Hepatocyte (in vitro differentiated cells): ENCODE measurements around the gene ZBTB7C. TPM values are rescaled to one million over a fixed set of nuclear protein-coding genes. Genes with fewer than 3 reads are reported as not detected.

Experiments
- DNase-seq: peaks from one replicate; pipeline ENCODE4 v3.0.0-alpha.2; 2016; ENCODE audit warnings: low spot score
- H2AFZ ChIP-seq: fragments of 200-600 bp; sonication (generic); 2 replicates; pipeline ENCODE4 v1.6.0; 2016; ENCODE audit warnings: antibody characterized with exemption, mild to moderate bottlenecking
- H3K27ac ChIP-seq: fragments of 200-600 bp; sonication (generic); 2 replicates; pipeline ENCODE4 v1.5.1; 2016; ENCODE audit warnings: mild to moderate bottlenecking
- H3K27me3 ChIP-seq: fragments of 200-600 bp; sonication (generic); 2 replicates; pipeline ENCODE4 v1.6.1; 2016
- H3K36me3 ChIP-seq: fragments of 200-600 bp; sonication (generic); replicated peaks from 2 replicates; pipeline ENCODE4 v1.5.1; 2016; ENCODE audit warnings: low read depth; ENCODE audit not compliant: insufficient read depth
- H3K4me1 ChIP-seq: fragments of 200-600 bp; sonication (generic); 2 replicates; pipeline ENCODE4 v1.5.1; 2016; ENCODE audit warnings: mild to moderate bottlenecking, moderate library complexity; ENCODE audit not compliant: insufficient read depth
- H3K4me2 ChIP-seq: fragments of 200-600 bp; sonication (generic); 2 replicates; pipeline ENCODE4 v1.6.0; 2016
- H3K4me3 ChIP-seq: fragments of 200-600 bp; sonication (generic); 2 replicates; pipeline ENCODE4 v1.5.1; 2016; ENCODE audit warnings: mild to moderate bottlenecking
- H3K79me2 ChIP-seq: fragments of 200-600 bp; sonication (generic); 2 replicates; pipeline ENCODE4 v1.6.0; 2017; ENCODE audit warnings: mild to moderate bottlenecking
- H3K9me2 ChIP-seq: fragments of 200-600 bp; sonication (generic); replicated peaks from 2 replicates; pipeline ENCODE4 v1.6.0; 2017; ENCODE audit warnings: mild to moderate bottlenecking; ENCODE audit not compliant: insufficient read depth
- H3K9me3 ChIP-seq: fragments of 200-600 bp; sonication (generic); 2 replicates; pipeline ENCODE4 v1.5.1; 2016; ENCODE audit warnings: low read depth, mild to moderate bottlenecking
- H4K20me1 ChIP-seq: fragments of 200-600 bp; sonication (generic); 2 replicates; pipeline ENCODE4 v1.6.0; 2016; ENCODE audit warnings: mild to moderate bottlenecking; ENCODE audit not compliant: insufficient read depth, poor library complexity, severe bottlenecking
- EZH2 ChIP-seq: fragments of 200-600 bp; sonication (generic); IDR thresholded peaks from 2 replicates; pipeline ENCODE4 v1.6.1; 2016; ENCODE audit warnings: antibody characterized with exemption, mild to moderate bottlenecking, borderline replicate concordance
- EZH2phosphoT487 ChIP-seq: fragments of 200-600 bp; sonication (generic); IDR thresholded peaks from one replicate; pipeline ENCODE4 v1.6.1; 2018; ENCODE audit warnings: antibody characterized with exemption, mild to moderate bottlenecking, low read depth, moderate library complexity; ENCODE audit not compliant: unreplicated experiment, severe bottlenecking
- WGBS: methylation state at CpG from one replicate; pipeline ENCODE4 v1.1.6; 2016; ENCODE audit warnings: low lambda C conversion rate; ENCODE audit errors: missing lambda C conversion rate; 5-methylcytosine and 5-hydroxymethylcytosine counted together
- polyA plus RNA-seq: library from polyadenylated mRNA; unstranded; fragments of >200 nt; fragmentation: Nextera tagmentation; extraction: Ambion mirVana; gene quantifications from 2 replicates; pipeline ENCODE4 v1.2.1, GENCODE V29; 2016
- total RNA-seq: library from RNA; depleted of rRNA; stranded (reverse); fragments of >200 nt; gene quantifications from 2 replicates; pipeline ENCODE4 v1.2.3, GENCODE V29; 2014
- TF ChIP-seq, protein P1 (sequence below): fragments of 200-600 bp; sonication (generic); IDR thresholded peaks from 2 replicates; pipeline ENCODE4 v1.5.1; 2016; ENCODE audit warnings: antibody characterized with exemption, mild to moderate bottlenecking; ENCODE audit not compliant: poor library complexity

The ZBTB7C gene
- total and polyA plus RNA-seq, 2 experiments from 2014 or later: 0.70 to 1.0 TPM

DNA sequence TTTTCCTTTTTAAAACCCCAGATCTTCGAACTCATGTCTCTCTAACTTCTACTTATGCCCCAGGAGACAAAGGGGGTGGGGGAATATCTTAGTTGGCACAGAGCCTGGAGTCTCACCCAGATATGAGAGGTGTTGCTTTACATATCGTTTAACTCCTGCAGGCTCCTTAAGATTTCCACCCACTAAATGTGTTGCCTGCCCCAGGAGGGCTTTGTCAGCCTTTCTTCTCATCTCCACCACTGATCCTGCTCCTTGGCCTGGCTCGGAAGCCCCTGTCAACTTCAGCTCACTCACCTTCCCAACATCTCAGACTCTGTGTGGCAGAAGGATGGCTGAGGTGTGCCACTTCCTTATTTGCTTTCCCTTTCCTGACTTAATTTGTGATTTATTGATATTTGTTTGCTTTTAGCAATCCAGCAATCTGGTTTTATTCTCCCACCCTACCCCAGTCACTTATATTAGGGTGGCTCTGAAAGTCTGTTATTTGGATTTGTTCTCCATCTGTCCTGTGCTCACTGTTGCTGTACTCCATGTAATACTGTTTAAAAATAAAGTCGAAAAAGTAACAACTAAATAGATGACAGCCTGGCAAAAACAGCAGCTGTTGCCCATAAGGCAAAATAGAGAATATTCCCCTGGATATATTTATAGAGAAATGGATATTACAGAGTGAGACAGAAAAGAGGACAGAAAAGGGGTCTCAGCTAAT lies 200.6 kb downstream of the ZBTB7C start:
- no peak for DNase-seq
- Histone ChIP-seq H3K9me3 (no peaks in the 10 kb centered on the region), H3K79me2 (no peaks in the 10 kb centered on the region), H3K27ac (no peak overlapping the region), H3K4me3 (no peak overlapping the region), H3K4me2 (no peak overlapping the region), H4K20me1 (no peaks in the 10 kb centered on the region), H3K9me2 (no peaks in the 10 kb centered on the region), H2AFZ (no peak overlapping the region), H3K27me3 (no peaks in the 10 kb centered on the region), H3K4me1 (no peaks in the 10 kb centered on the region), H3K36me3 (no peaks in the 10 kb centered on the region)
- WGBS: 64% methylated on average over 4 of the region's 4 CpGs
- no peak for TF ChIP-seq EZH2
- TF ChIP-seq, protein P1, sequence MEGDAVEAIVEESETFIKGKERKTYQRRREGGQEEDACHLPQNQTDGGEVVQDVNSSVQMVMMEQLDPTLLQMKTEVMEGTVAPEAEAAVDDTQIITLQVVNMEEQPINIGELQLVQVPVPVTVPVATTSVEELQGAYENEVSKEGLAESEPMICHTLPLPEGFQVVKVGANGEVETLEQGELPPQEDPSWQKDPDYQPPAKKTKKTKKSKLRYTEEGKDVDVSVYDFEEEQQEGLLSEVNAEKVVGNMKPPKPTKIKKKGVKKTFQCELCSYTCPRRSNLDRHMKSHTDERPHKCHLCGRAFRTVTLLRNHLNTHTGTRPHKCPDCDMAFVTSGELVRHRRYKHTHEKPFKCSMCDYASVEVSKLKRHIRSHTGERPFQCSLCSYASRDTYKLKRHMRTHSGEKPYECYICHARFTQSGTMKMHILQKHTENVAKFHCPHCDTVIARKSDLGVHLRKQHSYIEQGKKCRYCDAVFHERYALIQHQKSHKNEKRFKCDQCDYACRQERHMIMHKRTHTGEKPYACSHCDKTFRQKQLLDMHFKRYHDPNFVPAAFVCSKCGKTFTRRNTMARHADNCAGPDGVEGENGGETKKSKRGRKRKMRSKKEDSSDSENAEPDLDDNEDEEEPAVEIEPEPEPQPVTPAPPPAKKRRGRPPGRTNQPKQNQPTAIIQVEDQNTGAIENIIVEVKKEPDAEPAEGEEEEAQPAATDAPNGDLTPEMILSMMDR: no peak
- no peak for TF ChIP-seq EZH2phosphoT487

DNA sequence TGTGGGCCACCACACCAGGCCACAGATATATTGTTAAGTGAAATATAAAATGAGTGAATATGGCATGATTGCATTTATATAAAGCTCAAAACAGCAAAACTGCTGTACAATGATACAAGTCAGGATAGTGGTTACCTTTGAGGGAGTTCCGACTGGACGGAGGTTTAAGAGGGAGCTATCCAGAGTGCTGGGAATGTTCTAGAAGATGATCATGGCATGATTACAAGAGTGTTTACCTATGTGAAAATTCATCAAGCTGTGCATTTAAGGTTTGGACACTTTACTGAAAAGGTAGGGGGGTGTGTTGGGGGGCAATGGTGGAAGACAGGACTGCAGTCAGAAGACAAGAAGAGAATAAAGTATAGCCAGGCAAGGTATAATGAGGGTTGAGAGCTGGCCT lies 201.4 kb downstream of the ZBTB7C start:
- no peak for TF ChIP-seq EZH2
- no peak for DNase-seq
- H3K9me3 ChIP-seq: no peaks in the 10 kb centered on the region
- no peak overlapping the region for H3K27ac ChIP-seq
- H2AFZ ChIP-seq: no peak overlapping the region
- WGBS: 73% methylated on average over 2 of the region's 2 CpGs
- no peaks in the 10 kb centered on the region for H3K36me3 ChIP-seq
- no peaks in the 10 kb centered on the region for H3K79me2 ChIP-seq
- H3K27me3 ChIP-seq: no peaks in the 10 kb centered on the region
- H4K20me1 ChIP-seq: no peaks in the 10 kb centered on the region
- no peaks in the 10 kb centered on the region for H3K9me2 ChIP-seq
- H3K4me2 ChIP-seq: no peak overlapping the region
- no peak overlapping the region for H3K4me3 ChIP-seq
- H3K4me1 ChIP-seq: no peaks in the 10 kb centered on the region

DNA sequence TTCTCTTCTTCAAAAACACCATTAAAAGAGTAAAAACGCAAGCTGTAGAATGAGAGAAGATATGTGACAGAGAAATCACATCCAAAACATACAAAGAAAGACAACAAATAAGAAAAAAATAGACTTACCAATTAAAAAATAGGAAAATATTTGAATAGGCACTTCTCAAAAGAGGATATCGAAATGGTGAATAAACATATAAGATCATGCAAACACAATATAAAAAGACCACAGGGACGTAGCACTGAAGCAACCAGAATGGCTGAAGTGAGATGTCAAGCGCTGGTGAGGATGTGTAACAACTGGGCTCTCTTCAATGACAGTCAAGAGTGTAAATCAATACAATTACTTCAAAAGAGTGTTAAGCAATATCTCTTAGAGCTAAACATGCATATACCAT lies 202.3 kb downstream of the ZBTB7C start:
- no peak for TF ChIP-seq EZH2phosphoT487
- TF ChIP-seq, protein P1: no peak
- no peak for TF ChIP-seq EZH2
- Histone ChIP-seq H3K9me2 (no peaks in the 10 kb centered on the region), H3K4me1 (no peaks in the 10 kb centered on the region), H4K20me1 (no peaks in the 10 kb centered on the region), H3K4me3 (no peak overlapping the region), H3K9me3 (no peaks in the 10 kb centered on the region), H2AFZ (no peak overlapping the region), H3K27me3 (no peaks in the 10 kb centered on the region), H3K27ac (no peak overlapping the region), H3K36me3 (no peaks in the 10 kb centered on the region), H3K4me2 (no peak overlapping the region), H3K79me2 (no peaks in the 10 kb centered on the region)
- WGBS: 92% methylated on average over 4 of the region's 4 CpGs
- no peak for DNase-seq

DNA sequence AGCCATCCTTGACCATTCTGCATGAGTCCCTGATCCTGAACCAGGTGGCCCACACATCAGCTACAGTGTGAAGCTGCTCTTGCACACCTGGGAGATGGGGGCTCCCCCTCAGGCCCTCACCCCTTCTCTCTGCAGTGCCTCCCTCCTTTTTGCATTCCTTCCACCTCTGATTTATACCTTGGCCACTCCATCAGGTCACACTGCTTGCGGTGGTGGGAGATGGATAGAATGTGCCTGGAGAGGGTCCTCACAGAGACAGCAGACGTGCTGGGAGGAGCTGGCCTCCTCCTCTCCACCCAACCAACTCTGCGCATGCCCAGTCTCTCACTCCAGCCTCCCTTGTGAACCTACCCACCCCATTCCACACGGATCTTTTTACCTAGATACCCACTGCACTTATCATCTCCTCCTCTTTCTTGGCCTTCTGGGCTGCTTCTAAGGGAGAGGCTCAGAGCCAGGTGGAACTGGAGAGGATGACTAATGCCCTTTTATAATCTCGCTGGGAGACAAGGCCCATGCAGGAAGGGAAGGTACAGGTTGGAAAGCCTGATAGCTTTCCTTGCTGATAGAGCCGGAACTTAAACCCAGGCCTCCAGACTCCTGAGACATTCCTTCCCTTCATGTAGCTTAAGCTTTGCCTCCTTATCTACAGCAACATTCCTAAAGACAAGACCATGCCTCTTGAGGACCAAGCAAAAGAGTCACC lies 205.1 kb downstream of the ZBTB7C start:
- H3K27ac ChIP-seq: peak overlapping the region; percentile 52
- TF ChIP-seq EZH2phosphoT487 (no peak), EZH2 (no peak)
- TF ChIP-seq, protein P1: no peak

More for the DNA sequence above, 205.1 kb downstream of the ZBTB7C start:
- Histone ChIP-seq H4K20me1 (no peaks in the 10 kb centered on the region), H3K4me1 (no peaks in the 10 kb centered on the region), H3K79me2 (no peaks in the 10 kb centered on the region), H3K4me3 (no peak overlapping the region), H3K4me2 (no peak overlapping the region), H3K9me3 (no peaks in the 10 kb centered on the region), H2AFZ (no peak overlapping the region), H3K27me3 (no peaks in the 10 kb centered on the region), H3K9me2 (no peaks in the 10 kb centered on the region), H3K36me3 (no peaks in the 10 kb centered on the region)
- 72% methylated on average over 6 of the region's 6 CpGs for WGBS
- DNase-seq: peak; percentile 52
